Eye (tissue), 1 donor: ENCODE results near the gene APP.
"Not testable (repeated sequence)": the region's sequence is repeated elsewhere in the genome, so short reads cannot be mapped to it uniquely, and the experiment has no call there.

ENCODE experiments used
- DNase-seq: peaks from one replicate; pipeline ENCODE4 v3.0.0-alpha.2; 2015

Gene APP

GRCh38 chr21:25931765-25932164, 238.8 kb downstream of the APP start:
- DNase-seq: no peak

DNA sequence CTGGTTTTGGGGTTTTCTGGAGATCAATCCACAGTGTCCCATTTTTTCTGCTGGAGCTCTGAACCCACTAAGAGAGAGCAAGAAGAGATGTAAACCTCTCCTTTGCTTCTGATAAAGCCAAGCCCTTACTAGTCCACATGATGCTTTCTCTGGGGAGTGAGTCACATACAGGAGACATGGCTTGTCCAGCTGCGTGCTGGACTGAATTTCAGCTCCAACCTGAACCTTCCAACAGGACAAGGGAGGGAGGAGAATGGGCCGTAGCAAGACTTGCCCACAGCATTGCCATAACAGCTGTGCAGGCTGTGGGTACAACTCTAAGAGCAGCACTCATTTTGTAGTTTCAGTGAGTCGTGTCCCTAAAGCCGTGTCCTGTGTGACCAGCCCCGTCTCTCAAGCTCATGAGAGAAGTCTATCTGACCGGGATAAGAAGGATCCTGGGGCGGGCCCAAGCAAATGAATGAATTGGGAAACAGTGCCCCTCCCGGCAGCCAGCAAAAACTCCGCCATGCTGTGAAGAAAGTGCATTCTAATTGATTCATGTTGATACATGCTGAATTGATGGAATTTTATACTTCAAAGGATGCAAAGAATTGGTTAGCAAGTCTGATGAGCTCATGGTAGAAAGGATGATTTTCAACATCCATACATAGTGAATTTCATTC, 240.6 kb downstream of the APP start:
- peak; percentile 35 for DNase-seq

- no peak for DNase-seq
Observed at GRCh38 chr21:25927195-25927880, 243.2 kb downstream of the APP start.

DNA sequence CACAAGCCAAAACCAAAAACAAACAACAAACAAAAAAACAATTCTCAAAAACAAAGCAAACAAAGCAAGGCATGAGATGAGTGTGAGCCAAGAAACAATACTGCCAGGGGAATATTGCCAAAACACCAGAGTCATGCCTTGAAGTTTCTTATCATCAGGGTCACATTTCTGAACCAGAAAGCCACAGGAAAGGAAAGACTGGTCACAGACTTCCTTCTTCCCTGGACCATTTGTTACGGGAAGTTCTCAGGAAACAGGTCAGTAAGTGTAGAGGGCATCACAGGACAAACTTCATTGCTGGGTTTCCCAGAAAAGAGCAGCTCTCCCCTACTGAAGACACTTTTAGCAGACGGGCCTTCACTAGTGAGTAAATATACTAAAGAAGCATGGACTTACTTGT, 244.6 kb downstream of the APP start:
- no peak for DNase-seq

DNA sequence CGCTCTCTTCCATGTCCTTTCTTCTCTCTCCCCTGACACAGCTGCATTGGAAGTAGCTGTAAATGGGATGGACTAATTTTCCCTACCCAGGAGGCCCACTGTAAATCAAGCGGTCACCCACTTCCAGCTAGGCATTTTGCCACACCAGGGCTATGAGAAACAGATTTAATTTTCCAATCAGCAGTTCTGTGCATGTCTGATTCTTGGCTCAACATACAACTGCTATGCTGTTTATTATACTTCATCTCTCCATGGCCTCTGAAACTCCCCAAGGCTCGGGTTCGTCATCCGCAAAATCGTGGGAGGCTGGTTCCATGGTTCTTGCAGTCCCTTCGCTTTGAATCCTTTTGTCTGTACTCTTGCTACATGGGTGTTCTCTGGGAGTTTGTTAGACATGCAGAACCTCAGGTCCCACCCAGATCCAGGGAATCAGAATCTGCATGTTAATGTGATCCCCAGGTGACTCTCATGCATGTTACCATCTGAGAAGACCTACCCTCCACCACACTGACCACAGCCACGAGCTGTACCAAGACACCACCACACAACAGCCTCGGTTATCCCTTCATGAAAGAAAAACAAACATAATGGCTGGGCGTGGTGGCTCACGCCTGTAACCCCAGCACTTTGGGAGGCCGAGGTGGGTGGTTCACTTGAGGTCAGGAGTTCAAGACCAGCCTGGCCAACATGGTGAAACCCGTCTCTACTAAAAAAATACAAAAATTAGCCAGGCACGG, 245.3 kb downstream of the APP start:
- no peak for DNase-seq

GRCh38 chr21:25918152-25918551, 252.4 kb downstream of the APP start:
- not testable (repeated sequence) for DNase-seq

DNA sequence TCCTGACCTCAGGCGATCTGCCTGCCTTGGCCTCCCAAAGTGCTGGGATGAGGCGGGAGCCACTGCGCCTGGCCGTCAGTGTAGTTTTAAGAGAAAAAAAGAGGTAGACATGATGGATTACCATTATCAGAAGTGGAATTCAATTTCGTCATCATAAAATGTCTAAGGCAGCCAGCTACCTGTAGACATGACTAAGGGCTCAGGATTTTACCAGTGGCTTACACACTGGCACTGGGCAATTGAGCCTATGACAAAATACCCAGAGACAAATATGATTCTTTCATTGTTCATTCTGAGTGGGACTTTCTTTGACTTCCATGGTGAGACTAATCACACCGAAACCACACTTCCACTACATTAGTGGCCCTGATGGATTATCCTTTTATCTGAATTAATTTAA, 254.3 kb downstream of the APP start:
- no peak for DNase-seq

DNA sequence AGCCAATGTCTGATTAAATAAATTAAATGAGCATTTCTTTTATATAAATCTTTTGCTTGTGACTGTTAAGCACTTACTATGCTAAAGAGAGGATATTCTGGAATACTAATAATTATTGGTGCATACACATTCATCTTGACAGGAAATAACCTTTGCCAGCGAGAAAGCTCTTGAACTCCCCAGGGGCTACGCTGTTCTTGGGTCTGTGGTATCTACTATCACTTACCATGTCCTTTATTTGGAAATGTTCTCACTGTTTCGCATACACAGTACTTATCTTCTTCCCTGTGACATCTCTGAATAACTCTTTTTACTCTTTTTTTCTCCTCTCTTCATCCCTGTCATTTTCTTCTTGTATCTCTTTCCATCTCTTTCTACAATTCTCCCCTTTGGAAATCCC, 257.1 kb downstream of the APP start:
- no peak for DNase-seq

- DNase-seq: no peak
Observed at GRCh38 chr21:25912402-25912746, 258.2 kb downstream of the APP start.

GRCh38 chr21:25911730-25912401, 258.7 kb downstream of the APP start:
- DNase-seq: no peak

DNA sequence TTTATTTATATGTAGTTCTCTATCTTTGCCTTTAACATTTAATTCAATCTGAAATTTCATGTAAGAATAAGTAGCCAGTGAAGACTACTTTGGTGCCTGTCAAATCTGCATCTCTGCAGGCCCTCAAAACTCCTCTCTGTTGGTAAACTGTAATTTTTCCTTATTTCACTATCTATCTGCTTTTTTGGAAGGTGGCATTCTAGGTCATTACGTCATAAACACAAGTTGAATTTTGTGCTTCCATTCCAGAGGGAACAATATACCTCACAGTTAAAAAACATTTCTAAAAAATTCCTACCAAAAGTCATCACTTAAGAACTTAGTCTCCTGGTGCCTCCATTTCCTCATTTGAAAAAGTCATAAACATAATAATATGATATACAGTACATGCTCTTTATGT, 259.8 kb downstream of the APP start:
- DNase-seq: no peak

DNA sequence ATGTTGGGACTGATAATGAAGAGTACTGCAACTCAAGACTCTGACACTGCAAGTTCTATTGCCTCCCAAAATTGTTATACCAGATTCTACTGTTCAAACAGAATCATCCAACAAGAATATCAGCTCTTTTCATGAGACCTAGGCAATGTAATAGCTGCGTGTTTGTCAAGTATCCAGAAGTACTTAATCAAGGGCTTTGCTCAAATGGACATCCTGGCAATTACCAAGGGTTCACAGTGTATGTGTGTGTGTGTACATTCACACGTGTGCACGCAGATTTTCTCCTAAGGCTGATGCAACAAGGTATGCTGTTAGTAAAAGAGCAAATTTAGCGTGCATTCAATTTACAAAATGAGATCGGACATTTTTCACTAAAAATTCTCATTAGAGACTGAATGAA, 261.2 kb downstream of the APP start:
- no peak for DNase-seq

- no peak for DNase-seq
Observed at GRCh38 chr21:25908495-25908894, 262.1 kb downstream of the APP start.

GRCh38 chr21:25907573-25908275, 262.8 kb downstream of the APP start:
- DNase-seq: no peak

DNA sequence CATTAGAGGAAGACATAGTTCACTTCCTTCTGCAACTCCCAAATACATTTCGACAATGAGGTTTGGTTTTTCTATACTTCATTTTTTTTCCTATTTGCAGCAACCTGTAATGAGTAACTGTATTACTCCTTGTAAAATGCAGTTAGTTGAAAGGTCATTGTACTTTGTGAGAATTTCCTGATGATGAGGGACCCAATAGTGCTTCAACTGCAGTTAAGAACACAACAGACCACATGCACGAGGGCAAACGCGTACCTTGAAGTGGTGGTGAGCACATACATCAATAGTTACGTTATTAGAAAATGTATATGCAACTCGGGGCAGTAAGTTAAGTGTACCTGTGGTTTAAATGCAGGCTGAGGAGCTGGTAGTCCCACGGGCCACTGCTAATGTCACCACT, 264.0 kb downstream of the APP start:
- DNase-seq: no peak

GRCh38 chr21:25905126-25905525, 265.4 kb downstream of the APP start:
- no peak for DNase-seq

GRCh38 chr21:25904044-25904695, 266.4 kb downstream of the APP start:
- DNase-seq: no peak

DNA sequence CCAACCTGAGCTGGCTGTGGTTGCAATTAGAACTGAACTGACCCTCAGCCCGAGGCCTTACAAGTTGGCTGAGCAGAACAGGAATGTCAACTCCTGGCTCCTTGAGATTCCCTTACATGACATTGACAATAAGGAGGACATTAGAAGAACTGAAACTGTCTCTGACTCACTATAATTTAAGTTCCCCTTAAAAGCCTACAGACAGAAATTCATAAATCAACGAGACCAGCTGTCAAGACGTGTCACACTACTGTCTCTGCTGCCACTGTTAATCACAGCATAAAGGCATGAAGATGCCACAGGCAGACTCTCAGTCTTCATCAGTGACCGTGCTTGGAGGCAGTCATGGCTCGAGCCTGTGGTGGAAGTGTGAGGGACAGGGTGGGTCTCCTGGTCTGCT, 267.0 kb downstream of the APP start:
- DNase-seq: no peak

DNA sequence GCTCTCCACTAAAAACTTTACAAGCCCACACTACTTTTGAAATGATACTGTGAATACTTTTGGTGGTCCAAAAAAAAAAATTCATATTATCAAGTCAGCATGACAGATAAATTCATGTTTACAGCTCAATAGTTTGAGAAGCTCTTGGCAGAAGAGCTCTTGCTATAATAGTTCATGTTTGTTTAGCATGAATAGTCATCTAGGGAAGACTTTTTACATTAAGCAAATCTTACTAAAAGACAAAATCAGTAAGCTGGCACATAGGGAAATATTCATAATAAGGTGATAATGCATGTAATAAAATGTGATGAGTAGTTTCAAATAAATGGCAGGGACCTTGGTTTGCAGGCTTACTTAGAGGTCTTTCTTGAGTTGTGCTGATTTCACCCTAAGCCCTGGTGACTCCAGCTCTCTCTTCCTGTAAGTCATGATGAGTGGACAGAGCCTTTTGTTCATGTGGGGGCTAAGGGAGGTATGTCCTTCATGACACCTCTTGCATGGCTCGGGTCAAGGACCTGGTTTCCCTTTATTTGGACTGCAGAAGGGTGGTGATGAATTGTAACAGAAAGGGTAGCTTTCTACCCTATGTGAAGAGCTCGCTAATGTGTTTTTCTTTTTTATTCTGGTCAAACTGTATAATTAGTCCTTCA, 269.1 kb downstream of the APP start:
- no peak for DNase-seq

- DNase-seq: no peak
Observed at GRCh38 chr21:25898671-25899070, 271.9 kb downstream of the APP start.

GRCh38 chr21:25897383-25897782, 273.2 kb downstream of the APP start:
- DNase-seq: no peak

GRCh38 chr21:25896501-25897056, 274.0 kb downstream of the APP start:
- DNase-seq: no peak
